HG03521 (cell line): ENCODE data around the gene ZNF318.
"Not testable (repeated sequence)": the region's sequence is repeated elsewhere in the genome, so short reads cannot be mapped to it uniquely, and the experiment has no call there.

Source experiments
- ATAC-seq: cut with Tn5 transposase; IDR thresholded peaks from one replicate; pipeline ENCODE4 v1.9.1; 2021; ENCODE audit warnings: mild to moderate bottlenecking, moderate library complexity; ENCODE audit not compliant: unreplicated experiment

ZNF318 gene

GRCh38 chr6:43304361-43304760 is 65.1 kb downstream of the ZNF318 start:
- no peak for ATAC-seq

GRCh38 chr6:43303751-43304331 is 65.6 kb downstream of the ZNF318 start:
- no peak for ATAC-seq

GRCh38 chr6:43303006-43303405 is 66.4 kb downstream of the ZNF318 start:
- ATAC-seq = not testable (repeated sequence)

GRCh38 chr6:43302126-43302525 is 67.3 kb downstream of the ZNF318 start:
- ATAC-seq = no peak

- ATAC-seq = no peak
These were observed 68.2 kb downstream of the ZNF318 start for GRCh38 chr6:43301081-43301870.

- ATAC-seq = no peak
These were observed 69.8 kb downstream of the ZNF318 start for GRCh38 chr6:43299338-43300293.

- ATAC-seq = no peak
These were observed 70.7 kb downstream of the ZNF318 start for GRCh38 chr6:43298565-43299337.

GRCh38 chr6:43297644-43298564 is 71.5 kb downstream of the ZNF318 start, which contains the start of gene SLC22A7:
Gene SLC22A7, plus strand, starts transcription at chr6:43298260. Its CDS starts 99 bp downstream, at chr6:43298359.
- ATAC-seq = no peak

- no peak for ATAC-seq
These were observed 72.5 kb downstream of the ZNF318 start for GRCh38 chr6:43296780-43297497.

- ATAC-seq = no peak
These were observed 74.0 kb downstream of the ZNF318 start for GRCh38 chr6:43295456-43295855.

GRCh38 chr6:43294536-43294935 is 74.9 kb downstream of the ZNF318 start:
- no peak for ATAC-seq

- no peak for ATAC-seq
These were observed 75.7 kb downstream of the ZNF318 start for GRCh38 chr6:43293698-43294097.

- no peak for ATAC-seq
These were observed 76.6 kb downstream of the ZNF318 start for GRCh38 chr6:43292763-43293318.

GRCh38 chr6:43292341-43292740 is 77.1 kb downstream of the ZNF318 start:
- ATAC-seq = no peak

GRCh38 chr6:43291708-43292107 is 77.7 kb downstream of the ZNF318 start:
- no peak for ATAC-seq

GRCh38 chr6:43290905-43291355 is 78.5 kb downstream of the ZNF318 start:
- no peak for ATAC-seq

GRCh38 chr6:43290339-43290904 is 79.0 kb downstream of the ZNF318 start:
- no peak for ATAC-seq
